Prostate gland (tissue), 2 donors: ENCODE measurements around the gene TUBB.

Experiments
- CTCF ChIP-seq, 4 experiments: fragments of 200-600 bp in 2 of 4; fragments of 450-650 bp in 2 of 4; sonication (generic) in 2 of 4; IDR thresholded peaks; 1 replicate in 3 of 4; 2 replicates in 1 of 4; pipeline ENCODE4 v1.5.1; 2016 to 2019; ENCODE audit warnings: antibody characterized with exemption in 4 of 4, mild to moderate bottlenecking in 2 of 4, moderate library complexity in 2 of 4
- POLR2AphosphoS5 ChIP-seq: sonication (generic); formaldehyde crosslinking; IDR thresholded peaks from one replicate; pipeline ENCODE4 v1.6.1; 2017; ENCODE audit warnings: antibody characterized with exemption

- TF ChIP-seq POLR2AphosphoS5 (no peak), CTCF (IDR thresholded peaks at IDR 0.05) (peak in 1 of 4 experiments; percentile 4)
Measured at GRCh38 chr6:30716879-30717128, 3.3 kb upstream of the TUBB start.
